GM19467 (cell line): ENCODE results near the gene SLC9A9.

ENCODE experiments used
- ATAC-seq: cut with Tn5 transposase; IDR thresholded peaks from one replicate; pipeline ENCODE4 v1.9.1; 2021; ENCODE audit warnings: mild to moderate bottlenecking, moderate library complexity; ENCODE audit not compliant: unreplicated experiment

Gene SLC9A9

GRCh38 chr3:143763564-143764162 is 84.6 kb downstream of the SLC9A9 start:
- no peak for ATAC-seq

GRCh38 chr3:143757691-143758090 is 90.6 kb downstream of the SLC9A9 start:
- no peak for ATAC-seq

DNA sequence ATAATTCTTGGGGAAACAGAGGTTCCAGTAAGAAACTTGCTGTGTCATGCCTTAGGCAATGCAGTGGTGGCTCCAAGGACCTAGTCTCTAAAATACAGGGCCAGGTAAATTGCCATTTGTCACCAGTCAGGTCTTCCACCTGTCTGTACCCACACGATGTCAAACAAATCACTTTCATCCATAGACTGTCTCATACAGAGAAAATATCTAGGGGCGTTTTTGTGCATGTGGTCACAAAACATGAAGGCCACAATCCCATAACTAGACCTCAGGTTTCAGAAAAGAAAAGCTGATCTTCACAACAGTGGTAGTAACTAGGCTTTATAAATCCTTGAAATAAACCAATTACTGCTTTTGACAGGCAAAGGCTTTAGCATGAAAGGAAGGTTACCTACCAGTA is 92.3 kb downstream of the SLC9A9 start:
- no peak for ATAC-seq

DNA sequence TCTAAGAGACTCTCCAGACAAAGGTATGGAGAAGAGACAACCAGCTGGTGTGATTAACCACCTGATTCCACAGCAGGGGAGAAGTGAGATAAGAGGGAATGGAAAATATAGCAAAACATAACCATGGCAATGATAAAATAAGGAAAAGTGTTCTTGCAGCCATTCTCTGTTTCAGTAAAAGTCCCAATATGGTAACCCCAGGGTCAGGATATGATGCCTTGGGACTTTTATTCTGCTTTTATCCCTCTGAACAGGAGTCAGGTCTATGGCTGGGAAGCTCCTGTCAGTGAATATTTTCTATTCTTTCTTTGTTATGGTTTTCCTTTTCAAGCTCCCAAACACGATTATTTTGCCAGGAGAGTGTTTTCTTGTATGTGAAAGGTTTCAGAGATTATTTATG is 94.2 kb downstream of the SLC9A9 start:
- ATAC-seq: no peak

DNA sequence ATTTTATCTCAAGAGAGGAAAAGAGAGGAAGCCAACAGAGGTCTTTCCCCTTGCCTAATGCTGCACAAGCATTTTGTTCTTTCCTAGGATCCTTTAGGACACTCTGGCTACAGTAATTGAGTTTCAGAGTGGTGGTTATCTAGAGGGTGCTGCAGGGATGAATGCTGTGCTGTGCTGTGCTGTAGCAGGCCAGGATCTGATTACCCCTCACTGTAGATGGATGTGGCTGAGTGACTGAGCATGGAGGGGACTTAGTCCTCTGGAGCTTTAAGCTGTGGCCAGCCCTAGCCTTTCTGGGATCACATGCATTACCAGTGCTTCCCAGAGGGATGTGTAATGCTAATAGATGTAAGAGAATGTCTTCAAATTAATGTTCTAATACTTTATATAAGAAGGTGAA is 94.8 kb downstream of the SLC9A9 start:
- no peak for ATAC-seq

GRCh38 chr3:143753006-143753405 is 95.3 kb downstream of the SLC9A9 start:
- ATAC-seq: no peak

DNA sequence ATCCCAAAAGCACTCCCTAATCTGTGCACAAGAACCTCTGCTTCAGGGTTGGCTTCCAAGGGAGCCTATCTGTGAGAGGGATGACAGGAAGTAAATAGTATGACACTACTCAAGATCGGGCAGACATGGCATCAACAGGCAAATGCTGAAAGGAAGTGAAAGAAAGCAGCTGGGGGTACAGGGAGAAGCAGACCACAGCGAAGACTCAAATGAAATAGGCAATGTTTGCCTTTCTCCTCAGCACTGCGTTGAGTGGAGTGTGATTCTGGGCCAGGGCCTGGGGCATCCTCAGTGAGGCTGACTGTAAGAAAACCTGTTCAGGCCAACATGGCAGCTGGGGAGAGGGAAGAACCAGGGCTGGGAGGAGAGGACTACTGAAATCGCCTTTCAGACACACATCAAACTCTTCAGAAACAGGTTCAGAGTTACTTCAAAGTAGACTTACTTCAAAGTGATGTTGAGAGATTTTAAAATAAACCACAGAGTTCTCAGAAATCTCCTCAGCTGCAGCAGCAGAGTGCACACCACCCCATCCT is 96.6 kb downstream of the SLC9A9 start:
- peak; percentile 85 for ATAC-seq

GRCh38 chr3:143750841-143751240 is 97.4 kb downstream of the SLC9A9 start:
- no peak for ATAC-seq

GRCh38 chr3:143749926-143750325 is 98.3 kb downstream of the SLC9A9 start:
- no peak for ATAC-seq

GRCh38 chr3:143737065-143737464 is 111.2 kb downstream of the SLC9A9 start:
- ATAC-seq: no peak

- no peak for ATAC-seq
Measured at GRCh38 chr3:143736205-143736997, 111.9 kb downstream of the SLC9A9 start.

- ATAC-seq: no peak
Measured at GRCh38 chr3:143731776-143732175, 116.5 kb downstream of the SLC9A9 start.

DNA sequence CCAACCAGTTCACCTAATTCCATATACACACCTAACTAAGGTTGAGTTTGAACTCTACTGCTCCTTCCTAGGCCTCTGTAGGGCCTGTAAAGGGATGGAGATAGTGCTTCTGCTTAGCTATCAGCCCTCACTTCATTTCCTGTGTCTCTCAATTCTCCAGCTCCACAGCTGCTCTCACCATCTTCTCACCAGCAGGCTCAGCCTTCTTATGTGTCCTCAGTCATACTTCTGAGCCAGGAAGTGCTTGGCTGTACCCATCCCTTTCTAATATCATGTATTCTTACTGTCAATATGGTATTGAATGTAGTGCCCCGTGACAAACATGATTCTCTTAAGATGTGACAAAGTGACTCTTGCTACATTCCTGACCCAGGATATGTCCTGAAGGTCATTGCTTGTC is 116.9 kb downstream of the SLC9A9 start:
- no peak for ATAC-seq

DNA sequence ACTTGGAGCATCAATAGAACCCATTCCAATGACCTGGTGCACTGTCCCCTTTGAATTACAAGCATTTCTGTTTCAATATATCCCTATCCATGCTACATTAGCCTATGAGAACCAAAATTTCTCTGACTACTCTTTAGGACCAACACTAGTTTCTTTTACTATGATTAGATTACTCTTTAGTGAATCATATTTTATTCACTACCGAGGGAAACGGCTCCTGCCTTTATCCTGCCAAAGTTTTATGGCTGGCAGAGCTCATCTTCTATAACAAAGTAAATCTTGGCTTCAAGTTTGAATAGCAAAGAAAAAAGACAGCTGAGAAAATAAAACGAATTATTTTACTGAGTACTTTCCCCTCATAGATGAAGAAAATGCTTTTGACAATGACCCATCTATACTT is 120.9 kb downstream of the SLC9A9 start:
- ATAC-seq: no peak

DNA sequence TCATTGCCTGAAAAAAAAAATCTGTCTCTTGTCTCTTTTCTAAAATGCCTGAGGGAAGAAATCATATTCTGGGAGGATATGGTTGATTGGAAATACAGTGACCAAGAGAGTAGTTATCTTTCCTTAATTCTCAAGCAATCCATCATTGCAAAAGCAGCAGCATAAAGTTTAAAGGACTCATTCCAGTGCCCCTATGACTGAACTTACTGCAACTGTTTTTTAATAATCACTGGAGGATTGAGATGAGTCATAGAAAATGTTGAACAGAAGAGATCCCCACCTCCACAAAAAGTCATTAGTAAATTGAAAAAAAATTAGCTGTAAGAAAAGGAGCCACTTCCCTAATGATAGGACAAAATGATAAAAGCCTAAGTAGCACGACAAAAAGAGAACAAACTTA is 121.5 kb downstream of the SLC9A9 start:
- ATAC-seq: no peak

DNA sequence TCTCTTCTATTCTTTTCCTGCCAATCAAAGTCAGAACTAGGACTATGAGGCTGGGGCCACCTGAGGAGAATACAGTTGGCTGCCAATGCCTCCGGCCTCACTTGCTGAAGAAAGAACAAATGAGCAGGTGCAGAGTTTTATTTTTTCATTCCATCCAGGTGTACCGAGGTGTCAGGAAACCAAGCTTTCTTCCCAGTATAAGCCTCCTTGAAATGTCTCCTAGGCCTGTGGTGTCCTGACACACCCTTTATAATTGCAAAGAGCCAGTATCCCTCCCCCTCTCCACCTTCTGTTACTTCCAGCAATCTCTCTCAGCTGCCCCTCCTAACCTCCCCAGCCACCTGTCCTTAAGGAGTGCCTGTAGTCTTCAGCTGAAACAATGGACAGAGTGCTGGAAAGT is 127.9 kb downstream of the SLC9A9 start:
- ATAC-seq: no peak

DNA sequence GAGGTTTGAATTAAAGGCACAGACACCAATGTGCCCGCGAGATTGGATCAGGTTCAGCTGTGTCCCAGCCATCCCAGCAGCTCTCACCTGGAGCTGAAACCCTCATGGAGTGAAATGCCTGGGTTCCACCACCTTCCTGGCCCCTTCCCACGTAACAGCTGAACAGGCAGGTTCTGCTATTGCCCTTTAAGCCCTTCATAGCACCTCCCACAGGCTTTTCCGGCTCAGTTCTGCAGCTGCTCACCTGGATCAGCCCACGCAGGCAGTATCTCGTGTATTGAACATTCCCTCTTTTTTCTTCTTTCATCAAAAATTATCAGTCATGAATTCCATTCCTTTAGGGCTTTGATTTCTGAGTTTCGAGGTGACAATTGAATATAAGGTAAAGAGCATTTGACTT is 129.8 kb downstream of the SLC9A9 start:
- ATAC-seq: no peak

DNA sequence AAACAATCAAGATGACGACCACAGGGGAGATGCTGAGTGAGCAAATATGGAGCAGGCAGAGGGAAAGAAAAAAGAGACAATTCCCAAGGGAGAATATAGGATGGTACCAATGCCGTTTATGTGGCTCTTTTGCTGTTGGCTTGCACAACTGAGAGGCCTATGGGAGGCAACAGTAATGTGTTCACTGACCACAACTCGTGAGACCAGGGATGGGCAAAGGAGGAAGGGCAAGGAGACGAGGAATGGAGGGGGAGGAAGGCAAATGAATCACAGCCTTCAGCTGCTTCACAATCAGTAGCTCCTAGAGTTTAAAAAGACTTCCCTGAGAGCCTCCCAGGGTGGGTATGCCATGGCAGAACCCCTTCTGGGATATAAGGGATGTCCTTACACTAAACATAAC is 131.5 kb downstream of the SLC9A9 start:
- ATAC-seq: no peak

DNA sequence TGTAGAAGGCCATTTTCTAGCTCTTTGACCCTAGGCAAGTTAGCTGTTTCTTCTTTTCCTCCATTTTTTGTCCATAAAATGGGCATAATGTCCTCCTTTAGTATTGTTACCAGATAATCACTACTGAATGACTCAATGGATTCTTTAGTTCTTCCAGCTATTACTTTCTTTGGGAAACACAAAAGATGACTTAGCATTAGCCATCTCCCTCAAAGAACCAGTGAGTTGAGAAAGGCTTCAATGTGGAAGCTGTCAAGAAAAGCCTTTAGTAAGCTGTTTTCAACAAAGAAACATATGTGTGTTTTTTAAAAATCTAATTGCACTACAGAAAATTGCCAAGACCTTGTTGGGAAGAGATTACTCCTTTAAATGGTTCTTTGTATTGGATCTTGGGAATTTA is 135.7 kb downstream of the SLC9A9 start:
- no peak for ATAC-seq

DNA sequence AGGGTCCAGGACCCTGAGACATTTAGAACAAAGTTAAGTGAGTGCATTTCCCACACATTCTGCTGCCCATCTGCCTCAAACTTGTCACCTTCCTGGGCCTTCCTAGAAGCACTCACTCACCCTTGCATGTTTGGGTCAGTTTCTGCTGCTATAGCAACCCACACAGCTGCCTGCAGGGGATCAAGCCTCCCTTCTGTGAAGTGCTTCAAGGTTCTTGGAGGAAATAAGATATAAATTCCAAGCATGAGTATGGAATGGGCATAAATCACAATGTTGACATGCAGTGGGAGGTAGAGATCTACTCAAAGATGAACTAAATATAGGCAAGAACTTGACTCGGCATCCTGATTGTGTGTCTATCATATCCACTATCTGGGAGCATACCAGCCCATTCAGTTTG is 140.4 kb downstream of the SLC9A9 start:
- no peak for ATAC-seq

DNA sequence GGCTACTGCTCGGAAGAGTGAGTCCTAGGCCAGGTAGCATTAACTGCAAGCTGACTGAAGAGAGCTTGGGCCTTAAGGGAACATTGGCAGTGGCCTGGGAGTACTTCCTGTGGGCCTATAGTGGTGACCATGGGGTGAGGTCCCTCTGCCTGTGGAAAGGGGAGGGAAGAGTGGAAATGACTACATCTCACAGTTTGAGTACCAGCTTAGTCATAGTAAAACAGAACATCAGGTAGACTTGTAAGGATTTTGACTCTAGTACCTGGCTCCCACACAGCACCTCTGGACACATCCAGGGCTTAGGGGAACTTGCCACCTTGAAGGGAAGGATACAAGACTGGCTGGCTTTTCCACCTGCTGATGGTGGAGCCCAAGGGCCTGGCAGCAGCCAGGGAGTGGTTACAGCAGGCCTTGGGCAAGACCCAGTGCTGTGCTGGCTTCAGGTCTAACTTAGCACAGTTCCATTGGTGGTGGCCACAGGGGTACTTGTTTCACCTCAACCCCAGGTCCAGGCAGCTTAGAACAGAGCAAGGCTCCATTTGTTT is 147.8 kb downstream of the SLC9A9 start:
- ATAC-seq: no peak

GRCh38 chr3:143699424-143699823 is 148.8 kb downstream of the SLC9A9 start:
- ATAC-seq: no peak
